ENCODE measurements around the gene SMIM33. TPM values are rescaled to one million over a fixed set of nuclear protein-coding genes. Genes with fewer than 3 reads are reported as not detected.

SMIM33 gene
- total and polyA plus RNA-seq, 2 of the 13 experiments (the other 11 are each of a cell fraction or from before 2014, with no cell fraction given), result not detected

- TF ChIP-seq ZNF883 (CRISPR knock-in tag; IDR thresholded peaks at IDR 0.05; ENCODE audit: not compliant biosample characterization) (peak; percentile 77), PTBP1 (IDR thresholded peaks at IDR 0.05; ENCODE audit: low read depth, low read length, poor library complexity, severe bottlenecking) (peak; percentile 52), SMAD3 (CRISPR knock-in tag; IDR thresholded peaks at IDR 0.05) (peak; percentile 85), RCOR2 (CRISPR knock-in tag; IDR thresholded peaks at IDR 0.05) (peak; percentile 70), LCORL (IDR thresholded peaks at IDR 0.05) (no peak), LCORL (CRISPR knock-in tag; IDR thresholded peaks at IDR 0.05) (peak; percentile 87), NCOA5 (CRISPR knock-in tag; IDR thresholded peaks at IDR 0.05) (no peak), SOX13 (IDR thresholded peaks at IDR 0.05) (no peak), SOX13 (CRISPR knock-in tag; conservative IDR thresholded peaks at IDR 0.05 in 1 of 2, IDR thresholded peaks at IDR 0.05 in 1 of 2) (peak in 1 of 2 experiments; percentile 50; a peak in 2 of 4 replicates), ZXDC (CRISPR knock-in tag; IDR thresholded peaks at IDR 0.05) (peak; percentile 77; the same call in 1 of the 2 replicates), ARID3A (IDR thresholded peaks at IDR 0.05; ENCODE audit: low read depth, low read length) (no peak), ADNP (CRISPR knock-in tag; IDR thresholded peaks at IDR 0.05) (peak; percentile 15; the same call in 1 of the 2 replicates)
- TF ChIP-seq, protein P1, sequence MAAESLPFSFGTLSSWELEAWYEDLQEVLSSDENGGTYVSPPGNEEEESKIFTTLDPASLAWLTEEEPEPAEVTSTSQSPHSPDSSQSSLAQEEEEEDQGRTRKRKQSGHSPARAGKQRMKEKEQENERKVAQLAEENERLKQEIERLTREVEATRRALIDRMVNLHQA (CRISPR knock-in tag; IDR thresholded peaks at IDR 0.05), result no peak
- TF ChIP-seq, protein P2, sequence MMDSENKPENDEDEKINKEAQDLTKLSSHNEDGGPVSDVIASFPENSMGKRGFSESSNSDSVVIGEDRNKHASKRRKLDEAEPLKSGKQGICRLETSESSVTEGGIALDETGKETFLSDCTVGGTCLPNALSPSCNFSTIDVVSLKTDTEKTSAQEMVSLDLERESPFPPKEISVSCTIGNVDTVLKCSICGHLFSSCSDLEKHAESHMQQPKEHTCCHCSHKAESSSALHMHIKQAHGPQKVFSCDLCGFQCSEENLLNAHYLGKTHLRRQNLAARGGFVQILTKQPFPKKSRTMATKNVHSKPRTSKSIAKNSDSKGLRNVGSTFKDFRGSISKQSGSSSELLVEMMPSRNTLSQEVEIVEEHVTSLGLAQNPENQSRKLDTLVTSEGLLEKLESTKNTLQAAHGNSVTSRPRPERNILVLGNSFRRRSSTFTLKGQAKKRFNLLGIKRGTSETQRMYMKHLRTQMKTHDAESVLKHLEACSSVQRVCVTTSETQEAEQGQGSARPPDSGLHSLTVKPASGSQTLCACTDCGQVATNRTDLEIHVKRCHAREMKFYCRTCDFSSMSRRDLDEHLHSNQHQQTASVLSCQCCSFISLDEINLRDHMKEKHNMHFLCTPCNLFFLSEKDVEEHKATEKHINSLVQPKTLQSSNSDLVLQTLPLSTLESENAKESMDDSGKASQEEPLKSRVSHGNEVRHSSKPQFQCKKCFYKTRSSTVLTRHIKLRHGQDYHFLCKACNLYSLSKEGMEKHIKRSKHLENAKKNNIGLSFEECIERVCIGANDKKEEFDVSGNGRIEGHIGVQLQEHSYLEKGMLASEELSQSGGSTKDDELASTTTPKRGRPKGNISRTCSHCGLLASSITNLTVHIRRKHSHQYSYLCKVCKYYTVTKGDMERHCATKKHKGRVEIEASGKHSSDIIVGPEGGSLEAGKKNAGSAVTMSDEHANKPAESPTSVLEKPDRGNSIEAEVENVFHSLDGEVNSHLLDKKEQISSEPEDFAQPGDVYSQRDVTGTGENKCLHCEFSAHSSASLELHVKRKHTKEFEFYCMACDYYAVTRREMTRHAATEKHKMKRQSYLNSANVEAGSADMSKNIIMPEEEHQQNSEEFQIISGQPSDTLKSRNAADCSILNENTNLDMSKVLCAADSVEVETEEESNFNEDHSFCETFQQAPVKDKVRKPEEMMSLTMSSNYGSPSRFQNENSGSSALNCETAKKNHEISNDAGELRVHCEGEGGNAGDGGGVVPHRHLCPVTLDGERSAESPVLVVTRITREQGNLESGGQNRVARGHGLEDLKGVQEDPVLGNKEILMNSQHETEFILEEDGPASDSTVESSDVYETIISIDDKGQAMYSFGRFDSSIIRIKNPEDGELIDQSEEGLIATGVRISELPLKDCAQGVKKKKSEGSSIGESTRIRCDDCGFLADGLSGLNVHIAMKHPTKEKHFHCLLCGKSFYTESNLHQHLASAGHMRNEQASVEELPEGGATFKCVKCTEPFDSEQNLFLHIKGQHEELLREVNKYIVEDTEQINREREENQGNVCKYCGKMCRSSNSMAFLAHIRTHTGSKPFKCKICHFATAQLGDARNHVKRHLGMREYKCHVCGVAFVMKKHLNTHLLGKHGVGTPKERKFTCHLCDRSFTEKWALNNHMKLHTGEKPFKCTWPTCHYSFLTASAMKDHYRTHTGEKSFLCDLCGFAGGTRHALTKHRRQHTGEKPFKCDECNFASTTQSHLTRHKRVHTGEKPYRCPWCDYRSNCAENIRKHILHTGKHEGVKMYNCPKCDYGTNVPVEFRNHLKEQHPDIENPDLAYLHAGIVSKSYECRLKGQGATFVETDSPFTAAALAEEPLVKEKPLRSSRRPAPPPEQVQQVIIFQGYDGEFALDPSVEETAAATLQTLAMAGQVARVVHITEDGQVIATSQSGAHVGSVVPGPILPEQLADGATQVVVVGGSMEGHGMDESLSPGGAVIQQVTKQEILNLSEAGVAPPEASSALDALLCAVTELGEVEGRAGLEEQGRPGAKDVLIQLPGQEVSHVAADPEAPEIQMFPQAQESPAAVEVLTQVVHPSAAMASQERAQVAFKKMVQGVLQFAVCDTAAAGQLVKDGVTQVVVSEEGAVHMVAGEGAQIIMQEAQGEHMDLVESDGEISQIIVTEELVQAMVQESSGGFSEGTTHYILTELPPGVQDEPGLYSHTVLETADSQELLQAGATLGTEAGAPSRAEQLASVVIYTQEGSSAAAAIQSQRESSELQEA (CRISPR knock-in tag; IDR thresholded peaks at IDR 0.05; ENCODE audit: not compliant biosample characterization), result peak; percentile 36
Observed at GRCh38 chr5:139517683-139518564, 47.1 kb downstream of the SMIM33 start (continued).

All from HepG2 (cell line).